GM10847 (cell line): ENCODE results near the gene SGIP1.

Experiments
- POLR2A ChIP-seq: IDR thresholded peaks from 2 replicates; pipeline ENCODE4 v1.6.1; 2011; ENCODE audit not compliant: insufficient read length; ENCODE audit errors: extremely low read depth

SGIP1 gene

GRCh38 chr1:66607458-66607857, 73.5 kb downstream of the SGIP1 start:
- TF ChIP-seq POLR2A, result no peak

- TF ChIP-seq POLR2A, result no peak
Observed at GRCh38 chr1:66613187-66613586, 79.2 kb downstream of the SGIP1 start.

GRCh38 chr1:66617362-66618184, 83.6 kb downstream of the SGIP1 start:
- no peak for TF ChIP-seq POLR2A

GRCh38 chr1:66618390-66618789, 84.4 kb downstream of the SGIP1 start:
- TF ChIP-seq POLR2A, result no peak

- no peak for TF ChIP-seq POLR2A
Observed at GRCh38 chr1:66623812-66624211, 89.9 kb downstream of the SGIP1 start.

- TF ChIP-seq POLR2A, result no peak
Observed at GRCh38 chr1:66624412-66625060, 90.6 kb downstream of the SGIP1 start.

- TF ChIP-seq POLR2A, result no peak
Observed at GRCh38 chr1:66626261-66626660, 92.3 kb downstream of the SGIP1 start.

- TF ChIP-seq POLR2A, result no peak
Observed at GRCh38 chr1:66628926-66629325, 95.0 kb downstream of the SGIP1 start.

GRCh38 chr1:66633159-66633558, 99.2 kb downstream of the SGIP1 start:
- no peak for TF ChIP-seq POLR2A

GRCh38 chr1:66637146-66637545, 103.2 kb downstream of the SGIP1 start:
- no peak for TF ChIP-seq POLR2A

GRCh38 chr1:66641891-66642473, 108.0 kb downstream of the SGIP1 start:
- TF ChIP-seq POLR2A, result no peak

- no peak for TF ChIP-seq POLR2A
Observed at GRCh38 chr1:66642992-66643391, 109.0 kb downstream of the SGIP1 start.

- TF ChIP-seq POLR2A, result no peak
Observed at GRCh38 chr1:66644331-66644730, 110.4 kb downstream of the SGIP1 start.

- TF ChIP-seq POLR2A, result no peak
Observed at GRCh38 chr1:66648901-66649595, 115.1 kb downstream of the SGIP1 start.

- TF ChIP-seq POLR2A, result no peak
Observed at GRCh38 chr1:66652556-66652955, 118.6 kb downstream of the SGIP1 start.

- no peak for TF ChIP-seq POLR2A
Observed at GRCh38 chr1:66654643-66655042, 120.7 kb downstream of the SGIP1 start.
